GM23338 (cell line): ENCODE measurements around the gene ADTRP.

Experiments used
- CREB1 ChIP-seq: fragments of 250-450 bp; sonication (Bioruptor Pico); IDR thresholded peaks from 2 replicates; pipeline ENCODE4 v1.5.0; 2020; ENCODE audit warnings: low read depth, mild to moderate bottlenecking, moderate library complexity
- CTCF ChIP-seq, 2 experiments: fragments of 200-600 bp in 1 of 2; sonication (generic) in 1 of 2; conservative IDR thresholded peaks; 2 replicates each; pipeline versions ENCODE4 v1.5.1 to v1.6.1; 2016 to 2017; ENCODE audit warnings: antibody characterized with exemption in 2 of 2, low read depth in 2 of 2, mild to moderate bottlenecking in 2 of 2, moderate library complexity in 1 of 2
- ETS1 ChIP-seq: IDR thresholded peaks from 2 replicates; pipeline ENCODE4 v1.6.1; 2016; ENCODE audit warnings: antibody characterized with exemption
- EZH2 ChIP-seq: fragments of 200-600 bp; sonication (generic); IDR thresholded peaks from one replicate; pipeline ENCODE4 v1.8.0; 2017; ENCODE audit warnings: antibody characterized with exemption, mild to moderate bottlenecking, low read depth; ENCODE audit not compliant: unreplicated experiment
- EZH2phosphoT487 ChIP-seq: fragments of 200-600 bp; sonication (generic); IDR thresholded peaks from one replicate; pipeline ENCODE4 v1.8.1; 2018; ENCODE audit warnings: antibody characterized with exemption; ENCODE audit not compliant: unreplicated experiment
- NANOG ChIP-seq: IDR thresholded peaks from 2 replicates; pipeline ENCODE4 v1.6.1; 2016; ENCODE audit warnings: antibody characterized with exemption, borderline replicate concordance
- POLR2AphosphoS5 ChIP-seq: IDR thresholded peaks from 2 replicates; pipeline ENCODE4 v1.6.1; 2016; ENCODE audit warnings: antibody characterized with exemption, low read depth
- TF ChIP-seq, protein P1 (sequence below): IDR thresholded peaks from one replicate; pipeline ENCODE4 v1.6.1; 2018; ENCODE audit warnings: antibody characterized with exemption; ENCODE audit not compliant: unreplicated experiment
- TF ChIP-seq, protein P2 (sequence below): fragments of 250-450 bp; sonication (Bioruptor Pico); IDR thresholded peaks from 2 replicates; pipeline ENCODE4 v1.5.0; 2020; ENCODE audit warnings: mild to moderate bottlenecking, moderate library complexity

DNA sequence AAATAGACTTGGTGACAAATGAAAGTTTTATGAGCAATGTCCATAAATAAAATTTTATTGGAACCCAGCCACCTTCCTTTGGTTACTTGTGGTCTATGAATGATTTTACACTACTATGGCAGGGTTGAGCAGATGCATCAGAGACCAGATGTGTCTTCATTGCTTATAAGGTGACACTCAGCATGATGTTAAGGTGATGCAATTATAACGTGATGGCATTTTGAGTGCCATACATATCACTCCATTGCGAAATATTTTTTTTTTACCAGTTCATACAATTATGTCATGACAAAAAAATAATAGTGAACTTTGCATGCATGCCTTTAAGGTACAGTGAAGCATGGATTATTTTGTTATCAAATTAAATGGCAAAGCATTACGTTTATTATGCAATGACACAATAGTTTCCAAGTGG is 96.0 kb downstream of the ADTRP start:
- TF ChIP-seq CTCF (conservative IDR thresholded peaks at IDR 0.05; ENCODE audit: low read depth in 2 of 2) (no peak), EZH2 (no peak), NANOG (no peak), POLR2AphosphoS5 (no peak), ETS1 (no peak), CREB1 (no peak), EZH2phosphoT487 (no peak)
- TF ChIP-seq, protein P1, sequence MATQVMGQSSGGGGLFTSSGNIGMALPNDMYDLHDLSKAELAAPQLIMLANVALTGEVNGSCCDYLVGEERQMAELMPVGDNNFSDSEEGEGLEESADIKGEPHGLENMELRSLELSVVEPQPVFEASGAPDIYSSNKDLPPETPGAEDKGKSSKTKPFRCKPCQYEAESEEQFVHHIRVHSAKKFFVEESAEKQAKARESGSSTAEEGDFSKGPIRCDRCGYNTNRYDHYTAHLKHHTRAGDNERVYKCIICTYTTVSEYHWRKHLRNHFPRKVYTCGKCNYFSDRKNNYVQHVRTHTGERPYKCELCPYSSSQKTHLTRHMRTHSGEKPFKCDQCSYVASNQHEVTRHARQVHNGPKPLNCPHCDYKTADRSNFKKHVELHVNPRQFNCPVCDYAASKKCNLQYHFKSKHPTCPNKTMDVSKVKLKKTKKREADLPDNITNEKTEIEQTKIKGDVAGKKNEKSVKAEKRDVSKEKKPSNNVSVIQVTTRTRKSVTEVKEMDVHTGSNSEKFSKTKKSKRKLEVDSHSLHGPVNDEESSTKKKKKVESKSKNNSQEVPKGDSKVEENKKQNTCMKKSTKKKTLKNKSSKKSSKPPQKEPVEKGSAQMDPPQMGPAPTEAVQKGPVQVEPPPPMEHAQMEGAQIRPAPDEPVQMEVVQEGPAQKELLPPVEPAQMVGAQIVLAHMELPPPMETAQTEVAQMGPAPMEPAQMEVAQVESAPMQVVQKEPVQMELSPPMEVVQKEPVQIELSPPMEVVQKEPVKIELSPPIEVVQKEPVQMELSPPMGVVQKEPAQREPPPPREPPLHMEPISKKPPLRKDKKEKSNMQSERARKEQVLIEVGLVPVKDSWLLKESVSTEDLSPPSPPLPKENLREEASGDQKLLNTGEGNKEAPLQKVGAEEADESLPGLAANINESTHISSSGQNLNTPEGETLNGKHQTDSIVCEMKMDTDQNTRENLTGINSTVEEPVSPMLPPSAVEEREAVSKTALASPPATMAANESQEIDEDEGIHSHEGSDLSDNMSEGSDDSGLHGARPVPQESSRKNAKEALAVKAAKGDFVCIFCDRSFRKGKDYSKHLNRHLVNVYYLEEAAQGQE = no peak
- TF ChIP-seq, protein P2, sequence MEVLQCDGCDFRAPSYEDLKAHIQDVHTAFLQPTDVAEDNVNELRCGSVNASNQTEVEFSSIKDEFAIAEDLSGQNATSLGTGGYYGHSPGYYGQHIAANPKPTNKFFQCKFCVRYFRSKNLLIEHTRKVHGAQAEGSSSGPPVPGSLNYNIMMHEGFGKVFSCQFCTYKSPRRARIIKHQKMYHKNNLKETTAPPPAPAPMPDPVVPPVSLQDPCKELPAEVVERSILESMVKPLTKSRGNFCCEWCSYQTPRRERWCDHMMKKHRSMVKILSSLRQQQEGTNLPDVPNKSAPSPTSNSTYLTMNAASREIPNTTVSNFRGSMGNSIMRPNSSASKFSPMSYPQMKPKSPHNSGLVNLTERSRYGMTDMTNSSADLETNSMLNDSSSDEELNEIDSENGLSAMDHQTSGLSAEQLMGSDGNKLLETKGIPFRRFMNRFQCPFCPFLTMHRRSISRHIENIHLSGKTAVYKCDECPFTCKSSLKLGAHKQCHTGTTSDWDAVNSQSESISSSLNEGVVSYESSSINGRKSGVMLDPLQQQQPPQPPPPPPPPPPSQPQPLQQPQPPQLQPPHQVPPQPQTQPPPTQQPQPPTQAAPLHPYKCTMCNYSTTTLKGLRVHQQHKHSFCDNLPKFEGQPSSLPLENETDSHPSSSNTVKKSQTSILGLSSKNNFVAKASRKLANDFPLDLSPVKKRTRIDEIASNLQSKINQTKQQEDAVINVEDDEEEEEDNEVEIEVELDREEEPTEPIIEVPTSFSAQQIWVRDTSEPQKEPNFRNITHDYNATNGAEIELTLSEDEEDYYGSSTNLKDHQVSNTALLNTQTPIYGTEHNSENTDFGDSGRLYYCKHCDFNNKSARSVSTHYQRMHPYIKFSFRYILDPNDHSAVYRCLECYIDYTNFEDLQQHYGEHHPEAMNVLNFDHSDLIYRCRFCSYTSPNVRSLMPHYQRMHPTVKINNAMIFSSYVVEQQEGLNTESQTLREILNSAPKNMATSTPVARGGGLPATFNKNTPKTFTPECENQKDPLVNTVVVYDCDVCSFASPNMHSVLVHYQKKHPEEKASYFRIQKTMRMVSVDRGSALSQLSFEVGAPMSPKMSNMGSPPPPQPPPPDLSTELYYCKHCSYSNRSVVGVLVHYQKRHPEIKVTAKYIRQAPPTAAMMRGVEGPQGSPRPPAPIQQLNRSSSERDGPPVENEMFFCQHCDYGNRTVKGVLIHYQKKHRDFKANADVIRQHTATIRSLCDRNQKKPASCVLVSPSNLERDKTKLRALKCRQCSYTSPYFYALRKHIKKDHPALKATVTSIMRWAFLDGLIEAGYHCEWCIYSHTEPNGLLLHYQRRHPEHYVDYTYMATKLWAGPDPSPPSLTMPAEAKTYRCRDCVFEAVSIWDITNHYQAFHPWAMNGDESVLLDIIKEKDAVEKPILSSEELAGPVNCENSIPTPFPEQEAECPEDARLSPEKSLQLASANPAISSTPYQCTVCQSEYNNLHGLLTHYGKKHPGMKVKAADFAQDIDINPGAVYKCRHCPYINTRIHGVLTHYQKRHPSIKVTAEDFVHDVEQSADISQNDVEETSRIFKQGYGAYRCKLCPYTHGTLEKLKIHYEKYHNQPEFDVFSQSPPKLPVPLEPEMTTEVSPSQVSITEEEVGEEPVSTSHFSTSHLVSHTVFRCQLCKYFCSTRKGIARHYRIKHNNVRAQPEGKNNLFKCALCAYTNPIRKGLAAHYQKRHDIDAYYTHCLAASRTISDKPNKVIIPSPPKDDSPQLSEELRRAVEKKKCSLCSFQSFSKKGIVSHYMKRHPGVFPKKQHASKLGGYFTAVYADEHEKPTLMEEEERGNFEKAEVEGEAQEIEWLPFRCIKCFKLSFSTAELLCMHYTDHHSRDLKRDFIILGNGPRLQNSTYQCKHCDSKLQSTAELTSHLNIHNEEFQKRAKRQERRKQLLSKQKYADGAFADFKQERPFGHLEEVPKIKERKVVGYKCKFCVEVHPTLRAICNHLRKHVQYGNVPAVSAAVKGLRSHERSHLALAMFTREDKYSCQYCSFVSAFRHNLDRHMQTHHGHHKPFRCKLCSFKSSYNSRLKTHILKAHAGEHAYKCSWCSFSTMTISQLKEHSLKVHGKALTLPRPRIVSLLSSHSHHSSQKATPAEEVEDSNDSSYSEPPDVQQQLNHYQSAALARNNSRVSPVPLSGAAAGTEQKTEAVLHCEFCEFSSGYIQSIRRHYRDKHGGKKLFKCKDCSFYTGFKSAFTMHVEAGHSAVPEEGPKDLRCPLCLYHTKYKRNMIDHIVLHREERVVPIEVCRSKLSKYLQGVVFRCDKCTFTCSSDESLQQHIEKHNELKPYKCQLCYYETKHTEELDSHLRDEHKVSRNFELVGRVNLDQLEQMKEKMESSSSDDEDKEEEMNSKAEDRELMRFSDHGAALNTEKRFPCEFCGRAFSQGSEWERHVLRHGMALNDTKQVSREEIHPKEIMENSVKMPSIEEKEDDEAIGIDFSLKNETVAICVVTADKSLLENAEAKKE (CRISPR knock-in tag) = no peak
